ENCODE measurements around the gene AAMP.

DNA sequence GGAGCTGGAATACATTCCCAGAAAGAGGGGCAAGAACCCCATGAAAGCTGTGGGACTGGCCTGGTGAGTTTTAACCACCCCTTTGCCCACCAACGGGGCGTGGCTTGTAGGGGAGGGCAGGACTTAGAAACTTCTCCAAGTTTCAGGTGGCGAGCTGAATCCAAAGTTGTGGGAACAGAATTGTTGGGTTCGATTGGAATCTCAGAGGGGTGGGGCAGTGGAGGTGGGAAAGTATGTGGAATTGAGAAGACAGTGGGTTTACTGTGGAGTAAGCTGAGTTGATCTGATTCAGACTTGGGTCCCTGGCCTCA is 1.5 kb upstream of the AAMP start:
- no peak for TF ChIP-seq HOXD13 (CRISPR knock-in tag; IDR thresholded peaks at IDR 0.05; ENCODE audit: borderline replicate concordance)
- no peak for TF ChIP-seq ZBTB8A (tag by site-specific recombination; IDR thresholded peaks at IDR 0.05)
- TF ChIP-seq CTCF (tag by site-specific recombination; IDR thresholded peaks at IDR 0.05) = no peak
- no peak for TF ChIP-seq MZF1 (tag by site-specific recombination; IDR thresholded peaks at IDR 0.05; ENCODE audit: borderline replicate concordance)
- TF ChIP-seq, protein P1, sequence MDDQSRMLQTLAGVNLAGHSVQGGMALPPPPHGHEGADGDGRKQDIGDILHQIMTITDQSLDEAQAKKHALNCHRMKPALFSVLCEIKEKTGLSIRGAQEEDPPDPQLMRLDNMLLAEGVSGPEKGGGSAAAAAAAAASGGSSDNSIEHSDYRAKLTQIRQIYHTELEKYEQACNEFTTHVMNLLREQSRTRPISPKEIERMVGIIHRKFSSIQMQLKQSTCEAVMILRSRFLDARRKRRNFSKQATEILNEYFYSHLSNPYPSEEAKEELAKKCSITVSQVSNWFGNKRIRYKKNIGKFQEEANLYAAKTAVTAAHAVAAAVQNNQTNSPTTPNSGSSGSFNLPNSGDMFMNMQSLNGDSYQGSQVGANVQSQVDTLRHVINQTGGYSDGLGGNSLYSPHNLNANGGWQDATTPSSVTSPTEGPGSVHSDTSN (CRISPR knock-in tag; IDR thresholded peaks at IDR 0.05) = no peak
- TF ChIP-seq ZXDB (tag by site-specific recombination; IDR thresholded peaks at IDR 0.05) = no peak
- no peak for TF ChIP-seq ZNF10 (tag by site-specific recombination; IDR thresholded peaks at IDR 0.05)
- no peak for TF ChIP-seq GLI4 (tag by site-specific recombination; IDR thresholded peaks at IDR 0.05)
- no peak for TF ChIP-seq ZNF518A (tag by site-specific recombination; conservative IDR thresholded peaks at IDR 0.05; ENCODE audit: low read depth)
- no peak for TF ChIP-seq ZNF146 (tag by site-specific recombination; IDR thresholded peaks at IDR 0.05)
- TF ChIP-seq ZNF175 (tag by site-specific recombination; IDR thresholded peaks at IDR 0.05) = no peak
- TF ChIP-seq, protein P2, sequence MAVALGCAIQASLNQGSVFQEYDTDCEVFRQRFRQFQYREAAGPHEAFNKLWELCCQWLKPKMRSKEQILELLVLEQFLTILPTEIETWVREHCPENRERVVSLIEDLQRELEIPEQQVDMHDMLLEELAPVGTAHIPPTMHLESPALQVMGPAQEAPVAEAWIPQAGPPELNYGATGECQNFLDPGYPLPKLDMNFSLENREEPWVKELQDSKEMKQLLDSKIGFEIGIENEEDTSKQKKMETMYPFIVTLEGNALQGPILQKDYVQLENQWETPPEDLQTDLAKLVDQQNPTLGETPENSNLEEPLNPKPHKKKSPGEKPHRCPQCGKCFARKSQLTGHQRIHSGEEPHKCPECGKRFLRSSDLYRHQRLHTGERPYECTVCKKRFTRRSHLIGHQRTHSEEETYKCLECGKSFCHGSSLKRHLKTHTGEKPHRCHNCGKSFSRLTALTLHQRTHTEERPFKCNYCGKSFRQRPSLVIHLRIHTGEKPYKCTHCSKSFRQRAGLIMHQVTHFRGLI (tag by site-specific recombination; IDR thresholded peaks at IDR 0.05) = no peak
- no peak for TF ChIP-seq ZFP3 (tag by site-specific recombination; IDR thresholded peaks at IDR 0.05; ENCODE audit: low read depth)
- TF ChIP-seq, protein P3, sequence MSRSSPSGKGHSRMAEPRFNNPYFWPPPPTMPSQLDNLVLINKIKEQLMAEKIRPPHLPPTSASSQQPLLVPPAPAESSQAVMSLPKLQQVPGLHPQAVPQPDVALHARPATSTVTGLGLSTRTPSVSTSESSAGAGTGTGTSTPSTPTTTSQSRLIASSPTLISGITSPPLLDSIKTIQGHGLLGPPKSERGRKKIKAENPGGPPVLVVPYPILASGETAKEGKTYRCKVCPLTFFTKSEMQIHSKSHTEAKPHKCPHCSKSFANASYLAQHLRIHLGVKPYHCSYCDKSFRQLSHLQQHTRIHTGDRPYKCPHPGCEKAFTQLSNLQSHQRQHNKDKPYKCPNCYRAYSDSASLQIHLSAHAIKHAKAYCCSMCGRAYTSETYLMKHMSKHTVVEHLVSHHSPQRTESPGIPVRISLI (tag by site-specific recombination; IDR thresholded peaks at IDR 0.05) = no peak

Measured in HEK293 (cell line).